ENCODE measurements around the gene MMP24OS. TPM values are rescaled to one million over a fixed set of nuclear protein-coding genes. Genes with fewer than 3 reads are reported as not detected.

The MMP24OS gene
- total and polyA plus RNA-seq, 7 donors = 23.2 to 115 (median 39.8) TPM

- peaks cover 0 to 52% (median 48%) of the 10 kb centered on the region in 4 donors for H3K4me1 ChIP-seq
- no peaks in the 10 kb centered on the region for H3K27me3 ChIP-seq
- TF ChIP-seq POLR2A (IDR thresholded peaks at IDR 0.05) = no peak
- no peak for TF ChIP-seq POLR2AphosphoS5 (IDR thresholded peaks at IDR 0.05)
- no peak overlapping the region for H3K4me3 ChIP-seq
- DNase-seq = no peak
- intact Hi-C loops (cut with DNase I) = no loop called here
- peak overlapping the region in 3 of 4 donors; percentile 69 to 80 (median 80) for H3K27ac ChIP-seq
- H3K36me3 ChIP-seq = no peaks in the 10 kb centered on the region
- H3K9me3 ChIP-seq = no peaks in the 10 kb centered on the region
- WGBS, 2 donors = 75 to 87% methylated on average over 3 of the region's 3 CpGs
These were observed 37.1 kb upstream of the MMP24OS start for GRCh38 chr20:35314816-35315631.

- no peaks in the 10 kb centered on the region for H3K9me3 ChIP-seq
- DNase-seq = no peak
- H3K27ac ChIP-seq = peak overlapping the region in 1 of 4 donors; percentile 13
- no peaks in the 10 kb centered on the region for H3K27me3 ChIP-seq
- no peaks in the 10 kb centered on the region for H3K36me3 ChIP-seq
- H3K4me3 ChIP-seq = no peak overlapping the region
- WGBS, 2 donors = 70 to 81% methylated on average over 1 of the region's 1 CpG
- intact Hi-C loops (cut with DNase I) = no loop called here
- peaks cover 0 to 50% (median 43%) of the 10 kb centered on the region in 4 donors for H3K4me1 ChIP-seq
- no peak for TF ChIP-seq EP300 (IDR thresholded peaks at IDR 0.05)
- TF ChIP-seq POLR2A (IDR thresholded peaks at IDR 0.05) = no peak
- TF ChIP-seq POLR2AphosphoS5 (IDR thresholded peaks at IDR 0.05) = no peak
- TF ChIP-seq CTCF (IDR thresholded peaks at IDR 0.05) = no peak
These were observed 34.4 kb upstream of the MMP24OS start for GRCh38 chr20:35312318-35312717.

- Histone ChIP-seq H3K27me3 (no peaks in the 10 kb centered on the region), H3K4me1 (peaks cover 0 to 50% (median 43%) of the 10 kb centered on the region in 4 donors), H3K4me3 (no peak overlapping the region), H3K36me3 (no peaks in the 10 kb centered on the region), H3K9me3 (no peaks in the 10 kb centered on the region), H3K27ac (peak overlapping the region in 1 of 4 donors; percentile 13)
- TF ChIP-seq POLR2A (IDR thresholded peaks at IDR 0.05) (no peak), CTCF (IDR thresholded peaks at IDR 0.05) (no peak), POLR2AphosphoS5 (IDR thresholded peaks at IDR 0.05) (no peak), EP300 (IDR thresholded peaks at IDR 0.05) (no peak)
- no peak for DNase-seq
- WGBS, 2 donors = 65 to 88% methylated on average over 5 of the region's 5 CpGs
- intact Hi-C loops (cut with DNase I) = no loop called here
These were observed 33.9 kb upstream of the MMP24OS start for GRCh38 chr20:35311822-35312221.

- H3K4me3 ChIP-seq = no peak overlapping the region
- no peak for DNase-seq
- WGBS, 2 donors = 53 to 81% methylated on average over 2 of the region's 2 CpGs
- no peak overlapping the region for H3K27ac ChIP-seq
- no peaks in the 10 kb centered on the region for H3K36me3 ChIP-seq
- no peaks in the 10 kb centered on the region for H3K9me3 ChIP-seq
- intact Hi-C loops (cut with DNase I) = no loop called here
- no peaks in the 10 kb centered on the region for H3K27me3 ChIP-seq
- TF ChIP-seq CTCF (IDR thresholded peaks at IDR 0.05) (no peak), EP300 (IDR thresholded peaks at IDR 0.05) (no peak), POLR2AphosphoS5 (IDR thresholded peaks at IDR 0.05) (no peak), POLR2A (IDR thresholded peaks at IDR 0.05) (no peak)
- peaks cover 0 to 50% (median 44%) of the 10 kb centered on the region in 4 donors for H3K4me1 ChIP-seq
These were observed 33.5 kb upstream of the MMP24OS start for GRCh38 chr20:35311409-35311808.

Data from sigmoid colon (tissue), 7 donors.